GM19468 (cell line): ENCODE measurements around the gene OR6K6.

Experiments used
- ATAC-seq: cut with Tn5 transposase; IDR thresholded peaks from one replicate; pipeline ENCODE4 v1.9.1; 2021; ENCODE audit warnings: mild to moderate bottlenecking, moderate library complexity, moderate number of reproducible peaks; ENCODE audit not compliant: unreplicated experiment; ENCODE audit errors: extremely low read depth

Gene OR6K6

GRCh38 chr1:158799689-158800088 lies 45.2 kb downstream of the OR6K6 start:
- ATAC-seq: no peak

- ATAC-seq: no peak
Observed at GRCh38 chr1:158800526-158800925, 46.0 kb downstream of the OR6K6 start.

- ATAC-seq: no peak
Observed at GRCh38 chr1:158801396-158801795, 46.9 kb downstream of the OR6K6 start.

- ATAC-seq: no peak
Observed at GRCh38 chr1:158803678-158804077, 49.2 kb downstream of the OR6K6 start.
